Measurements from ENCODE around the gene CLEC4F. TPM values are rescaled to one million over a fixed set of nuclear protein-coding genes. Genes with fewer than 3 reads are reported as not detected.

The CLEC4F gene
- total and polyA plus RNA-seq, 10 donors: 0.64 to 4.8 (median 2.6) TPM; not detected in 1

DNA sequence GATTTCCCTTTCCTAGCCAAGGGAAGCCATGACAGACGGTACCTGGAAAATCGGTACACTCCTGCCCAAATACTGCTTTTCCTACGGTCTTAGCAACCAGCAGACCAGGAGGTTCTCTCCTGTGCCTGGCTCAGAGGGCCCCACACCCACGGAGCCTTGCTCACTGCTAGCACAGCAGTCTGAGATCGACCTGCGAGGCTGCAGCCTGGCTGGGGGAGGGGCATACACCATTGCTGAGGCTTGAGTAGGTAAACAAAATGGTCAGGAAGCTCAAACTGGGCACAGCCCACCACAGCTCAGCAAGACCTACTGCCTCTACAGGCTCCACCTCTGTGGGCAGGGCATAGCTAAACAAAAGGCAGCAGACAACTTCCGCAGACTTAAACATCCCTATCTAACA is 22.0 kb upstream of the CLEC4F start:
- no peak for TF ChIP-seq POLR2AphosphoS5 (IDR thresholded peaks at IDR 0.05)
- TF ChIP-seq POLR2A (IDR thresholded peaks at IDR 0.05): no peak
- TF ChIP-seq, protein P1, sequence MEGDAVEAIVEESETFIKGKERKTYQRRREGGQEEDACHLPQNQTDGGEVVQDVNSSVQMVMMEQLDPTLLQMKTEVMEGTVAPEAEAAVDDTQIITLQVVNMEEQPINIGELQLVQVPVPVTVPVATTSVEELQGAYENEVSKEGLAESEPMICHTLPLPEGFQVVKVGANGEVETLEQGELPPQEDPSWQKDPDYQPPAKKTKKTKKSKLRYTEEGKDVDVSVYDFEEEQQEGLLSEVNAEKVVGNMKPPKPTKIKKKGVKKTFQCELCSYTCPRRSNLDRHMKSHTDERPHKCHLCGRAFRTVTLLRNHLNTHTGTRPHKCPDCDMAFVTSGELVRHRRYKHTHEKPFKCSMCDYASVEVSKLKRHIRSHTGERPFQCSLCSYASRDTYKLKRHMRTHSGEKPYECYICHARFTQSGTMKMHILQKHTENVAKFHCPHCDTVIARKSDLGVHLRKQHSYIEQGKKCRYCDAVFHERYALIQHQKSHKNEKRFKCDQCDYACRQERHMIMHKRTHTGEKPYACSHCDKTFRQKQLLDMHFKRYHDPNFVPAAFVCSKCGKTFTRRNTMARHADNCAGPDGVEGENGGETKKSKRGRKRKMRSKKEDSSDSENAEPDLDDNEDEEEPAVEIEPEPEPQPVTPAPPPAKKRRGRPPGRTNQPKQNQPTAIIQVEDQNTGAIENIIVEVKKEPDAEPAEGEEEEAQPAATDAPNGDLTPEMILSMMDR (IDR thresholded peaks at IDR 0.05 in 8 of 11, conservative IDR thresholded peaks at IDR 0.05 in 3 of 11): no peak
- intact Hi-C loops (cut with DNase I; ENCODE audit: low total_unique reads): no loop called here
- H3K9me3 ChIP-seq: peaks cover 0 to 1% (median 0%) of the 10 kb centered on the region in 8 donors
- WGBS, 5 donors: 81 to 90% (median 87%) methylated on average over 6 to 7 of the region's 7 CpGs
- no peaks in the 10 kb centered on the region for H3K36me3 ChIP-seq
- no peak overlapping the region for H3K4me3 ChIP-seq
- no peak overlapping the region for H3K27ac ChIP-seq
- no peaks in the 10 kb centered on the region for H3K4me1 ChIP-seq
- no peak for DNase-seq
- H3K27me3 ChIP-seq (replicated peaks in 1 of 7): peaks cover 0 to 14% (median 6%) of the 10 kb centered on the region in 7 donors

DNA sequence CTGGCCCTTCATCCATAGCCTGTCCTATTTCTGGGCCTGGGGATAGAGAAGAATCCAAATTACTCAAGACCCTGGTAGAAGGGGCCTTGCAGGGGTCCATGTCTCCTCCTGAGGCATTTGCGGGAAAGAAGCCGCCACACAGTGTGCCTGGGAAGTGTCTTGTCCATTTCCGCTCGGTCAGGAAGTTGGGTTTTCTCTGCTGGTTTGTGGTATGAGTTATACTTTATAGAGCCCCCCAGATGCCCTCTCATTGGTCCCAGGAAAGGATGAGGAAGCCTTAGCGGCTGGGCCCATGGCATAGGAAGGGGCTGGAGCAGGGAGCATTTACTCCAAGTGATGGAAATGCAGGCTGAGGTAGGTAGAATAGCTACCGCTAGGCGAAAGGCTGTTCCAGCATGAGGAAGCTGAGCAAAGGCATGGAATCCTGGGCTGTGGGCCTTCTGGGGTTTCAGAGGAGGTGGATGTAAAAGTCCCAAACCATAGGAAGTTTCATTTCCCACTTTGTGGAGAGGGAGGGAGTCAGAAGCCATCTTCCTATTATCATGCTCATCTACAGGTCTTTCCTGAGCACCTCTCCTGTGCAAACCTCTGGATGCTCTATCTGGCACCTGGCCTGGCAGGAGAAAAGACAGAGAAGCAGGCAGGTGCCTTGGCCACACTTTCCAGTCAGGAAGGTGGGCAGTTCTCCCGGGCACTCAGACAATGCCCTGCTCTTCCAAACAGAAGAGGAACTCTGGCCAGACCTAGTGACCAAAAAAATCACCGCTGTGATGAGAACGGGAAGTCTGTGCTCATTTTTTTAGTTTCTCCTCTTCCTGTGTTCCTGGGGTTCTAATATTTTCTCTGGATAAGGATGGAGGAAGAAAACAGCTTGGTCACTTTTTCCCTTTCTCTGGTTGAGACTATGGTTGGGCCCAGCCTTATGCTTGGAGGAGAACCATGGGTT is 17.9 kb upstream of the CLEC4F start:
- DNase-seq: no peak
- Histone ChIP-seq H3K4me3 (no peak overlapping the region), H3K27me3 (replicated peaks in 1 of 7) (peaks cover 0 to 24% (median 6%) of the 10 kb centered on the region in 7 donors), H3K27ac (no peak overlapping the region), H3K36me3 (no peaks in the 10 kb centered on the region), H3K9me3 (no peaks in the 10 kb centered on the region), H3K4me1 (no peaks in the 10 kb centered on the region)
- intact Hi-C loops (cut with DNase I; ENCODE audit: low total_unique reads): no loop called here
- WGBS, 5 donors: 66 to 78% (median 75%) methylated on average over 10 of the region's 10 CpGs
- TF ChIP-seq, protein P1 (IDR thresholded peaks at IDR 0.05 in 8 of 11, conservative IDR thresholded peaks at IDR 0.05 in 3 of 11): no peak
- no peak for TF ChIP-seq POLR2A (IDR thresholded peaks at IDR 0.05)
- TF ChIP-seq POLR2AphosphoS5 (IDR thresholded peaks at IDR 0.05): no peak

DNA sequence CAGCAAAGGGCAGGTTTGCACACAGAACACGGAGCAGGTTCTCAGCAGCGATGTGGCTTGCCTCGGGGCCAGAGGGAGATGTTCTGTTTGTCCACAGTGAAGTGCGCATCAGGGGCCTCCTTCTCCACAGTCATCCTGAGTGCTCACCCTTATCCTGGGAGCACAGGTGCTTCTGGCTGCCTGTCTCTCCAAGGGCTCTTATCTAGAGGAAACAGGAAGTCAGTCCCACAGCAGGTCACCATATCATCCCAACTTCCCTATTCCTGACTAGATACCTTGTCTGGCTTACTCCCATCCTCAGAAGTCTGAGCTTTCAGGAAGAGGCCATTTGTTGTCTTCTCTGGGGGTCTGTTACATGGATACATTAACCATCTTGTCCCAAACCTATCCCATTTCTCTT is 15.2 kb upstream of the CLEC4F start, which contains the start of gene CD207:
Gene CD207 (minus strand): TSS at position 174 of the 400 bp plus-strand sequence. CDS start 40 bp downstream, at position 134.
- WGBS, 5 donors: 74 to 86% (median 82%) methylated on average over 4 of the region's 4 CpGs
- Histone ChIP-seq H3K4me1 (no peaks in the 10 kb centered on the region), H3K27ac (no peak within 1 kb of the TSS), H3K27me3 (replicated peaks in 1 of 7) (peaks cover 0 to 11% (median 0%) of the 10 kb centered on the region in 7 donors), H3K36me3 (no peaks in the 10 kb centered on the region), H3K9me3 (no peaks in the 10 kb centered on the region), H3K4me3 (no peak within 1 kb of the TSS)
- TF ChIP-seq POLR2AphosphoS5 (IDR thresholded peaks at IDR 0.05): no peak
- TF ChIP-seq, protein P1 (IDR thresholded peaks at IDR 0.05 in 8 of 11, conservative IDR thresholded peaks at IDR 0.05 in 3 of 11): no peak
- no peak for TF ChIP-seq POLR2A (IDR thresholded peaks at IDR 0.05)
- intact Hi-C loops (cut with DNase I; ENCODE audit: low total_unique reads): no loop called here
- DNase-seq: no peak

DNA sequence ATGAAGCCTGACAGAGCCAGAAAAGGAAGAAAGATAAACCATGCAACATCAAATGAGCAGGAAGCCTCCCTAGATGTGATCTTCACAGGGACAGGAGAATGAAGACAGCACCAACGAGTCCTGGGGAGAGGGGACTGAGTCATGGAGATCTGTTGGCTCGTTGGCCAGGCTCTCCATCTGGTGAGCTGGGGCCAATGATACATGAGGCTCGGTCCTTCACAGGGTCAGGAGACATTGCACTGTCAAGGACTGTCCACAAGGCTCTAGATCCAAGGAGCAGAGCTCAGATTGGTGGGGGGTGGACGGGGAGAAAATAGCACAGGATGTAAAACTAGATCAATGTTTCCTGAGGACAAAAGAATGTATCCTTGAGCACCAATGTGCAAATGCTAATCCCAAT is 14.5 kb upstream of the CLEC4F start:
- H3K4me3 ChIP-seq: no peak overlapping the region
- TF ChIP-seq, protein P1 (IDR thresholded peaks at IDR 0.05 in 8 of 11, conservative IDR thresholded peaks at IDR 0.05 in 3 of 11): no peak
- no peak for TF ChIP-seq POLR2A (IDR thresholded peaks at IDR 0.05)
- no peak for TF ChIP-seq POLR2AphosphoS5 (IDR thresholded peaks at IDR 0.05)
- 42 to 62% (median 55%) methylated on average over 4 of the region's 4 CpGs for WGBS, 5 donors

More for the DNA sequence above, 14.5 kb upstream of the CLEC4F start:
- Histone ChIP-seq H3K27ac (no peak overlapping the region), H3K36me3 (no peaks in the 10 kb centered on the region), H3K27me3 (replicated peaks in 1 of 7) (peaks cover 0 to 16% (median 0%) of the 10 kb centered on the region in 7 donors), H3K9me3 (no peaks in the 10 kb centered on the region), H3K4me1 (peaks cover 0 to 3% (median 0%) of the 10 kb centered on the region in 6 donors)
- intact Hi-C loops (cut with DNase I; ENCODE audit: low total_unique reads): no loop called here
- no peak for DNase-seq
